ENCODE results near the gene DCHS1. TPM values are rescaled to one million over a fixed set of nuclear protein-coding genes. Genes with fewer than 3 reads are reported as not detected.

DCHS1 gene
- total and polyA plus RNA-seq, 10 of the 15 experiments (the other 5 are each of a cell fraction or from before 2014, with no cell fraction given), result 0.02 to 0.64 (median 0.18) TPM; not detected in 1

- no peak for TF ChIP-seq USF2 (IDR thresholded peaks at IDR 0.05; ENCODE audit: borderline replicate concordance, low read depth, low read length)
- no peak for TF ChIP-seq ATF2 (IDR thresholded peaks at IDR 0.05; ENCODE audit: low read length)
- TF ChIP-seq ATF7 (IDR thresholded peaks at IDR 0.05; ENCODE audit: low read depth), result peak; percentile 45; the same call in 1 of the 2 replicates
- no peak for TF ChIP-seq ZBED1 (IDR thresholded peaks at IDR 0.05; ENCODE audit: borderline replicate concordance)
- TF ChIP-seq GATAD2B (conservative IDR thresholded peaks at IDR 0.05; ENCODE audit: low read depth), result peak; percentile 58; the same call in 1 of the 2 replicates
- peak; percentile 40; the same call in 1 of the 2 replicates for TF ChIP-seq RUNX3 (IDR thresholded peaks at IDR 0.05; ENCODE audit: low read length)
- no peak for TF ChIP-seq NR2C2 (IDR thresholded peaks at IDR 0.05; ENCODE audit: borderline replicate concordance, control insufficient read depth, insufficient read length, low read depth)
- peak in 1 of 2 experiments; percentile 11; a peak in 1 of 4 replicates for TF ChIP-seq BHLHE40 (IDR thresholded peaks at IDR 0.05; ENCODE audit: borderline replicate concordance in 1 of 2, low read depth in 2 of 2, low read length in 1 of 2)
- TF ChIP-seq GABPA (IDR thresholded peaks at IDR 0.05; ENCODE audit: low read depth), result no peak
- TF ChIP-seq IRF3 (IDR thresholded peaks at IDR 0.05), result no peak
- TF ChIP-seq SIN3A (IDR thresholded peaks at IDR 0.05; ENCODE audit: low read depth, low read length), result no peak
- no peak for TF ChIP-seq JUND (IDR thresholded peaks at IDR 0.05; ENCODE audit: low read depth, low read length)
- TF ChIP-seq LARP7 (IDR thresholded peaks at IDR 0.05), result no peak
- TF ChIP-seq ZNF687 (IDR thresholded peaks at IDR 0.05), result no peak
- peak; percentile 93 for TF ChIP-seq HDGF (IDR thresholded peaks at IDR 0.05)
- no peak for TF ChIP-seq TCF7 (IDR thresholded peaks at IDR 0.05; ENCODE audit: borderline replicate concordance)
- no peak for TF ChIP-seq FOXM1 (IDR thresholded peaks at IDR 0.05; ENCODE audit: low read depth, low read length)
- TF ChIP-seq RAD51 (IDR thresholded peaks at IDR 0.05), result no peak
- TF ChIP-seq BMI1 (IDR thresholded peaks at IDR 0.05; ENCODE audit: borderline replicate concordance), result no peak
- peak; percentile 51; the same call in 1 of the 2 replicates for TF ChIP-seq MLLT1 (IDR thresholded peaks at IDR 0.05)
- TF ChIP-seq ZNF207 (IDR thresholded peaks at IDR 0.05; ENCODE audit: borderline replicate concordance), result no peak
Observed at GRCh38 chr11:6646918-6647679, 8.5 kb downstream of the DCHS1 start (continued).

Data from GM12878 (cell line).